Measurements from ENCODE around the gene ATL2.
A peak's percentile ranks its signal among the peaks of the same experiment; 100 is the strongest.
"Not testable (repeated sequence)": the region's sequence is repeated elsewhere in the genome, so short reads cannot be mapped to it uniquely, and the experiment has no call there.

The ATL2 gene

GRCh38 chr2:38322224-38322914 is 54.7 kb downstream of the ATL2 start:
- no peak for FAIRE-seq

GRCh38 chr2:38319240-38319639 is 57.8 kb downstream of the ATL2 start:
- not testable (repeated sequence) for FAIRE-seq

GRCh38 chr2:38317725-38318124 is 59.3 kb downstream of the ATL2 start:
- FAIRE-seq: no peak

GRCh38 chr2:38315707-38316333 is 61.3 kb downstream of the ATL2 start:
- no peak for FAIRE-seq

- FAIRE-seq: no peak
These were observed 68.3 kb downstream of the ATL2 start for GRCh38 chr2:38308821-38309220.

- FAIRE-seq: no peak
These were observed 74.9 kb downstream of the ATL2 start for GRCh38 chr2:38301969-38302702.

- FAIRE-seq: no peak
These were observed 75.6 kb downstream of the ATL2 start for GRCh38 chr2:38301340-38301968.

GRCh38 chr2:38298539-38298938 is 78.5 kb downstream of the ATL2 start:
- FAIRE-seq: no peak

- no peak for FAIRE-seq
These were observed 80.8 kb downstream of the ATL2 start for GRCh38 chr2:38296197-38296780.

- no peak for FAIRE-seq
These were observed 82.5 kb downstream of the ATL2 start for GRCh38 chr2:38294597-38294996.

- FAIRE-seq: no peak
These were observed 83.8 kb downstream of the ATL2 start for GRCh38 chr2:38293152-38293865.

GRCh38 chr2:38290332-38290731 is 86.7 kb downstream of the ATL2 start:
- no peak for FAIRE-seq

GRCh38 chr2:38284971-38285370 is 92.1 kb downstream of the ATL2 start:
- peak; percentile 88 for FAIRE-seq

- no peak for FAIRE-seq
These were observed 95.9 kb downstream of the ATL2 start for GRCh38 chr2:38281095-38281742.

GRCh38 chr2:38279201-38279600 is 97.9 kb downstream of the ATL2 start:
- no peak for FAIRE-seq

GRCh38 chr2:38278117-38278438 is 99.0 kb downstream of the ATL2 start:
- not testable (repeated sequence) for FAIRE-seq

- no peak for FAIRE-seq
These were observed 99.6 kb downstream of the ATL2 start for GRCh38 chr2:38277245-38278116.

GRCh38 chr2:38274286-38275276 is 102.5 kb downstream of the ATL2 start:
- no peak for FAIRE-seq

- FAIRE-seq: no peak
These were observed 105.4 kb downstream of the ATL2 start for GRCh38 chr2:38271697-38272096.

- no peak for FAIRE-seq
These were observed 107.7 kb downstream of the ATL2 start for GRCh38 chr2:38269421-38269820.

Data from colon (tissue), 2 donors.